Activated CD8-positive, alpha-beta memory T cell treated with anti-CD3 and anti-CD28 coated beads for 24 hours (primary cell): ENCODE results near the gene AHI1.
"Not testable (repeated sequence)": the region's sequence is repeated elsewhere in the genome, so short reads cannot be mapped to it uniquely, and the experiment has no call there.

Source experiments
- DNase-seq: peaks from one replicate; pipeline ENCODE4 v3.0.0-alpha.2; 2020

Gene AHI1

DNA sequence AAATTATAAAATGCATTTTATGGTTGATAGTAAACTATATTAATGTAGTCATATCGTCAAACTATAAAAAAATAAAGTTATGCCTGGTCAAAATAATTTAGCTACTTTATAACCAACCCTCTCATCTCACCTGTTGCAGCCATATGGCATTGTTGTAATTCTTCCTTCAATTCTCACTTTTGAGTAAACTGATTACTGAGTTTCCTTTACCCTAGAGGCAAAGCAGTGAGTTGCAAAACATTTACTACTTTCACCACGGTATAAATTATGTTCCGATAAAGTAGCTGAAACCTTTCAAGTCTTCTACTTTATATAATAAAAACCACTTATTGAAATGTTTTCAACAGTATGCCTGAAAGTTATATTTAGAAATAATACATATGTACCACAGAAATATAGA lies 113.8 kb downstream of the AHI1 start:
- DNase-seq = no peak

DNA sequence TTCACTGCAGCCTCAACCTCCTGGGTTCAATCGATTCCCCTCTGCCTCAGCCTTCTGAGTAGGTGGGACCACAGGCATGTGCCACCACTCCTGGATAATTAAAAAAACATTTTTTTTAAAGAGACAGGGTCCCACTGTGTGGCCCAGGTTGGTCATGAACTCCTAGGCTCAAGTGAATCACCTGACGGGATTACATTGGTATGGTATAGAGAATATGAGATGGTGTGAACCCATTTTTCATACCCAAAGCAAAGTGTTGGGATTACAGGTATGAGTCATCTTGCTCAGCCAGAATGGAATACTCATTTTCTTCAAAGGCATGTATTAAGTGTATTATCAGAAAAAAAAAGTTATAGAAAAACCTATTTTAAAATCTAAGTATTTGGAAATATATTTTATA lies 114.2 kb downstream of the AHI1 start:
- DNase-seq = no peak

DNA sequence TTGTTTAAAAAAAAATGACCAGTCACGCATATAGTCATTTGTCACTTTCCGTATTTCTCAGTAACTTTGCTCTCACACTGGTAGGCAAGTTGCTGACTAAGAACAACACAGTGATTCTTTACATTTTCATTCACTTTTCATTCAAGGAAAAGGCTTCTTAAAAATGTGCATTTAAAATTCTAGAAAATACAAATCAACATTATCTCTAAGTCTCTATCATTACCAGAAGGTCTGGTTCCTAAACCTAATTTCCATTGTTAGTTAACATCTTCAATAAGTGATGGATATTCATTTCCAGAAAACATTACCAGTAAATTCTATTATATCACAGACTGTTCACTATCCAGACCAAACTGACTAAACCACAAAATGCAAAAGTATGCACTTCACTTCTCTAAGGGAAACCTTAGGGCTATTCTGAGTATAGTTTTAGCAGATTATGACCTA lies 115.3 kb downstream of the AHI1 start:
- no peak for DNase-seq

DNA sequence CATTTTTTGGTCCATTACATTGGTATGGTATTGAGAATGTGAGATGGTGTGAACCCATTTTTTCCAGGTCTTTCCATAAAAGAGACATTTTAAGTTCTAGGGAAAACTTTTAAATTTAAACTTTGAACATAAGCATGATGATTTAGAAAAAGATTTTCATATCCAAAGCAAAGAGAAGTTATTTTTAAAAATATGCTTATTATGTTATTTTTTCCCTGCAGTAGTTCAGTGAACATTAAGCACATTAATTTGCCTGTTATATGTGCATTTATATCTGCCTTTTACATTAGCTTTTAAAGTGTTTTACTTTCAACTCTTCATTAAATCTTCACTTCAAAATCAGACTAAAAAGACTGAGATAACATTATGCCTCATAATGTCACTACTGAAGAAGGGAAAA lies 116.7 kb downstream of the AHI1 start:
- no peak for DNase-seq

DNA sequence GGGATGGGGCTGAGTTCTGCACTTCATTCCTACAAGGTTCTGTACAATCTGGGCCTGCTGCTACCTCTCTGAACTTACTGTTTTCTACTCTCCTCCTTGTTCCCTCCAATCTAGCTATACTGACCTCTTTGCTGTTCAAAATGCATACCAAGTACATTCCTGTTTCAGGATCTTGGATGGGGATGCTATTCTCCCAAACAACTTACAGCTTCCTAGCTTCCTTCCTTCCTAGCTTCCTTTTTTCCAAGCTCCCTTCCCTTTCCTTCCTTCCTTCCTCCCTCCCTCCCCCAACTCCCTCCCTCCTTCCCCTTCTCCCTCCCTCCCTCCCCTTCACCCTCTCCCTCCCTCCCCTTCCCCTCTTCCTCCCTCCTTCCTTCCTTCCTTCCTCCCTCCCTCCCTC lies 117.9 kb downstream of the AHI1 start:
- DNase-seq = no peak

DNA sequence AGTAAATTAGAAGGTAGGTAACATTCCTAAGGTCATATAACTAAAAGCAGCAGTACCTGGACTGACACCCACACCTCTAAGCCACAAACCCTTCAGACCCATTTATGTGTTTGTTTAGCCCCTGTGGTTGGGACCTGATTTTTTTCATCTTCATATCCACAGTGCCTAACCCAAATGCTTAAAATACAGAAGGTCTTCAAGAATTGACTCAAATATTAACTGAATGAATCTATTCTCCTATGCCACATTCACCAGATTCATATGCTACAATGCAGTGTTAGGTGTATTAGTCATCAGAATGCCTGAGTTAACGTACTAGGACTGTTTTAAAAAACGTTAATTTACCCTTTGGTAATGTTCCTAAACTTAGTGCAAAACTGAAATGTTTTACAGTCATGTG lies 124.8 kb downstream of the AHI1 start:
- DNase-seq = no peak

DNA sequence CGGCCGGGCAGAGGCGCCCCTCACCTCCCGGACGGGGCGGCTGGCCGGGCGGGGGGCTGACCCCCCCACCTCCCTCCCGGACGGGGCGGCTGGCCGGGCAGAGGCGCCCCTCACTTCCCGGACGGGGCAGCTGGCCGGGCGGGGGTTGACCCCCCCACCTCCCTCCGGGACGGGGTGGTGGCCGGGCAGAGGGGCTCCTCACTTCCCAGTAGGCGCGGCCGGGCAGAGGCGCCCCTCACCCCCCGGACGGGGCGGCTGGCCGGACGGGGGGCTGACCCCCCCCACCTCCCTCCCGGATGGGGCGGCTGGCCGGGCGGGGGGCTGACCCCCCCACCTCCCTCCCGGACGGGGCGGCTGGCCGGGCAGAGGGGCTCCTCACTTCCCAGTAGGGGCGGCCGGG lies 133.9 kb downstream of the AHI1 start:
- DNase-seq = not testable (repeated sequence)

DNA sequence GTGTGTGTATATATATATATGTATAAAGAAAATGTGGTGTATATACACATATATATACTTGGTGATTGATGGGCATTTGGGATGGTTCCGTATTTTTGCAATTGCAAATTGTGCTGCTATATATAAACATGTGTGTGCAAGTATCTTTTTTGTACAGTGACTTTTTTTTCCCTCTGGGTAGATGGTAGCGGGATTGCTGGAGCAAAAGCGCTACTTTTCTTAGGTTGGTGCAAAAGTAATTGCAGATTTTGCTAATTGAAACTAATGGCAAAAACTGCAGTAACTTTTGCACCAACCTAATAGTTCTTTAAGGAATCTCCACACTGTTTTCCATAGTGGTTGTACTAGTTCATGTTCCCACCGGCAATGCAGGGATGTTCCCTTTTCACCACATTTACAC lies 135.4 kb downstream of the AHI1 start:
- no peak for DNase-seq

DNA sequence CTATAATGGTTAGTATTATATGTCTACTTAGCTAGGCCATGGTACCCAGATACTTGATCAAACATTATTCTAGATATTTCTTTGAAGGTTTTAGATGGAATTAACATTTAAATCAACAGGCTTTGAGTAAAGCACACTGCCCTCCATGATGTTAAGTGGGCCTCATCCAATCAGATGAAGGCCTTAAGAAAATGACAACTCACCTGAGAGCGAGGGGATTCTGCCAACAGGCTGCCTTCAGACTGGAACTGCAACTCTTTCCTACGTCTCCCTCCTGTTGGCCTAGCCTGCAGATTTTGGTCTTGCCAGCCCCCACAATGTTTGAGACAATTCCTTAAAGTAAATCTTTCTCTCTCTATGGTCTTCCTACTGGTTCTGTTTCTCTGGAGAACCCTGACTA lies 137.3 kb downstream of the AHI1 start:
- no peak for DNase-seq

DNA sequence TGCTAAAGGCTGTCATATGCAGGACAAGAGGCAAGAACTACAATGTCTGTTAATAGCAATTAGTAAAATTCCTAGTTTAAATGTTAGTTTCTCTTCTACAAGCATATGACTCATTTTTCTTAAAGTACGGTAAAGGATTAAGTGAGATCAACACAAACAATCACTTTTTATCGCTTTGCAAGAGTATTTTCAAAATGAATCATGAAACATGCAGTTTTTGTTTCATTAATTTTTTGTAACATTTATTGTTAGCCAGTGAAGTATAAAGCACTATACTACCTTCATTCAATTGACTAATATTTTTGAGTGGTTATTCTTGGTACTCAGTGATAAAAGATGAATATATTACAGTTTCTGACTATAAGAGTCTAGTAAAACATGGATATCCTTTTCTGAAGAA lies 138.6 kb downstream of the AHI1 start:
- DNase-seq = no peak

DNA sequence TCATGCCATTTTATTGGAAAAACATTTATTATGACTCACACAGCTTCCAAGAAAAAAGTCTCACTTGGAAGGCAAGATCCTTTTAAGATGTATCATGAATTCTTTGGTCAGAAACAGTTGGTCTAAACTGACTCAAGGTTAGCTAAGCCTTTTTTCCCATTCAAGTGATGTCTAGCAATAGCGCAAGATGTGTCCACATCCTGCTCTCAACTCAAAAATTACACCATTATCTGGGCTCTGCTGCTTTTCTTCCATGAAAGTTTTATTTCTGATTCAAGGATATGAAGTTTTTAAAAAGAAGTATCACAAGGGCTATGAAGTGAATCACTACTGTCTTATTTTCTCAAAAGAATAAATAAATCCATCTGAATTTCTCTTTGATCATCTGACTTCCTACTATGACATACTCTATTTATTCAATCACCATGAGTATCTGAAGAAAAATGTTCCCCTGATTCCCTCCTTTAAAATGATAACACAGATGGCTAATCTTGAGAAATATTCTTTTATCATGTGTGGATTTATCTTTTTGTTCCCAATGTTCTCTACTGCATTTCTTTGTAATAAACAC lies 139.2 kb downstream of the AHI1 start:
- DNase-seq = no peak

DNA sequence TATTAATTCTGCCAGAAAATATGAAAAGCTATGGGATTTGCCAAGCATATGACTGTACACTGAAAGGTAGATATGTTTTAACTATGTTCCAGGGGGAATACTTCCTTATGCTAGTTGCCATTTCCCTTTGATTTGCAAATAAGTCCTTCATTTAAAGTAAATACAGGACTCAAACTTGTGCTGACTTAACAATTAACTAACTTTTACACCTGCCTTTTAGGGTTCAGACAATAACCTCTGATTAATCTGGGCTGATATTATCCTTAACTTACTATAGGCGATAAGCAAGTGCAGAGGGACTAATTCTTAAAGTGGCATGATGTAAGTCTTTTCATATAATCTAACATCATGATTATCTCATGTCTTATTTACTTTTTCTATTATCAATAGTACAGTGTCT lies 143.1 kb downstream of the AHI1 start:
- no peak for DNase-seq

DNA sequence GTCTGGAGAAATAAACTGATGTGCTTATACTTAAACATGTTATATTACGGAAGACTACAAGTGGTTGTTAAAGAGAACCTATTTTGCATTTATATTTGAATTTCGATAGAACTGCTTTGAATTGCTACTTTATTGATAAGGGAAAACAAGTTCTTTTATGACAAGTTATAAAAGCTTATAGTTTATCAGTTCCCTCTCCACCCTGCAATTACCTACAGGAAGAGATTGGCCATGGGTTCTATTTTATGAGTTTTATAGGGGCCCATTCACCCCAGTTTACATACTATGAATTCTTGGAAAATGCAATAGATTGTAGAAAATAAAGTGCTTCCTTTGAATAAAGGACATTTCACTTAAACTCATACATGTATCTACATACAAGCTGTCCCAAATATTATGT lies 144.4 kb downstream of the AHI1 start:
- DNase-seq = no peak

DNA sequence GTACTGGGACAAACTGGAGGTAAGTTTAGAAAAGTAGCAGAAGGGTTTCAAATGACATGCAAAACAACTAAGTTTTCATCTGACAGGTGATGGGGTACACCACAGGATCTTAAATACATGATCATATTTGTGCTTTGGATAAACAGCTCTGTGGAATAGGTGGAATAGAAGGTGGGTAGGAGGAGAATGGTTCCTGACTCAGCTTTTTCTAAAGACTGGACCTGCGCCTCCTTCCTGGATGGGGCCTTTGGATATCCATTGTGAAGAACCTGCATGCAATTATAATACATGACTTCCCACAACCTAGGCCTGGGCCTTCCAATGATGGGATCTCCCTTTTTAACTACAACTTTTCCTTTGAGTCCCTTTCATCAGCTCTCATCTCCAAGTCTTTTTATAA lies 145.9 kb downstream of the AHI1 start:
- DNase-seq = no peak

DNA sequence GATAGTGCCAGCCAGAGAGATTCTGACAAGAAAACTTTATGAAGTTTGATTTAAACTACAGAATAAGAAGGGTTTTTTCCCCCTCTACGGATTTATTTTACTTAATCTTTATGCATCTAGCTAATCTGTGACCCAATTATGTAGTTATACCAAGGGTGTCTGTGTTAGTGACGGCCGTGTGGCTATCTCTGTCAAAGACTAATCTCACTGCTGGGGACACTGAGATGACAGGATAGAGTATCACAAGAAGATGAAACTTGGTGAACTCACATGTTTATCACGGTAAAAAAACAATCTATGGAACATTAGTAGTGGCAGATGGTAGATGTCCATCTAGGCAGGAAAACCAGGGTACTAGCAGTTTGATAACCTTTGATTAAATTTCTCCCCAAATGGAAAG lies 149.7 kb downstream of the AHI1 start:
- DNase-seq = no peak

DNA sequence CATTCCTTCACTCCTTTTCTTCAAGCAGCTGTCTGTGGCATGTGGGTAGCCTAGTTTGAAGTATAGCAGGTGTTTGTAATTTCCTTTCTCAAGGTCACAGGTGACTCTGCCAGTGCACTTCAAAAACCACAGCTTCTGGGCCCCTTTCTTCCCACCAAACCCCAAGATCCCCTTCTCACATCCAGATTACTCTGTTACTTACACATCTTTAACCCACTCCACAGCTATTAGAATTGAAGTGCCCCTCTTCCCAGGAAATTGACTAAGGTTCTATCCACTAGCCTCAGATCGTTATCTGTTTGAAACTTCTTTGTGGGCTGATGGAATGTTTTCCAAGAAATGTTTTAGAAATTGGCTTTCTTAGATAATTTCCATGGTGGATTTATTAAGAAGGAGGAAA lies 150.8 kb downstream of the AHI1 start:
- no peak for DNase-seq

DNA sequence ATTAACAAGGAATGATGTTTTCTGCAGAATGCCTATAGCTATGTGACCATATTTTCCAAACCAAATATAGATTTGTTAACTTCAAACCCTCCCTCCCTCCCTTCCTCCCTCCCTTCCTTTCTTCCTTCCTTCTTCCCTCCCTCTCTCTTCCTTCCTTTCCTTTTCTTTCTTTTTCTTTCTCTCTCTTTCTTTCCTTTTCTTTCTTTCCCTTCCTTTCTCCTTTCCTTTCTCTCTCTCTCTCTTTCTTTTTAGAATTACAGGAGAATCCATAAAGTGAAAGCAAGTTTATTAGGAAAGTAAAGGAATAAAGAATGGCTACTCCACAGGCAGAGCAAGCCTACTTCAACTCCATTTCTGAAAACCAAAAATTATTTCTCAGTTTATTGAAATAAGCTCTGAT lies 153.0 kb downstream of the AHI1 start:
- DNase-seq = no peak

DNA sequence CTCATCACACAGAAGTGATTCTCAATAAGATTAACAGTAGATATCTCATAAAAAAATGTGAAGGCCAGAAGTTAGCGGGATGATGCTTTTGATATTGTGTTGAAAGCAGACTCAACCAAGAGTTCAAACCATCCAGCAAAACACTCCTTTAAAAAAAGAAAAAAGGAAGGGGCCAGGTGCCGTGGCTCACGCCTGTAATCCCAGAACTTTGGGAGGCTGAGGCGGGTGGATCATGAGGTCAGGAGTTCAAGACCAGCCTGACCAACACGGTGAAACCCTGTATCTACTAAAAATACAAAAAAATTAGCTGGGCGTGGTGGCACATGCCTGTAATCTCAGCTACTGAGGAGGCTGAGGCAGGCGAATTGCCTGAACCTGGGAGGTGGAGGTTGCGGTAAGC lies 157.6 kb downstream of the AHI1 start:
- DNase-seq = not testable (repeated sequence)

DNA sequence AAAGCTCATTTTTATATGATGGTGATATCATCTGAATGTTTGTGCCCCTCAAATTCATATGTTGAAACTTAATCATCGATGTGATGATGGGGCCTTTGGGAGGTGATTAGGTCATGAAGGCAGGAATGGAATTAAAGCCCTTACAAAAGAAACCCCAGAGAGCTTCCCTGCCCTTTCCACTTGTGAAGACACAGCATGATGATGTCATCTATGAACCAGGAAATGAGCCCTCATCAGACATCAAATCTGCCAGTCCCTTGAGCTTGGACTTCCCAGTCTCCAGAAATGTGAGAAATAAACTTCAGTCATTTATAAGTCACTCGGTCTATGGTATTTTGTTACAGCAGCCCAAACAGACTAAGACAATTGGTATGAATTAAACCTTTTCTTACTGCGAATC lies 163.4 kb downstream of the AHI1 start:
- no peak for DNase-seq

DNA sequence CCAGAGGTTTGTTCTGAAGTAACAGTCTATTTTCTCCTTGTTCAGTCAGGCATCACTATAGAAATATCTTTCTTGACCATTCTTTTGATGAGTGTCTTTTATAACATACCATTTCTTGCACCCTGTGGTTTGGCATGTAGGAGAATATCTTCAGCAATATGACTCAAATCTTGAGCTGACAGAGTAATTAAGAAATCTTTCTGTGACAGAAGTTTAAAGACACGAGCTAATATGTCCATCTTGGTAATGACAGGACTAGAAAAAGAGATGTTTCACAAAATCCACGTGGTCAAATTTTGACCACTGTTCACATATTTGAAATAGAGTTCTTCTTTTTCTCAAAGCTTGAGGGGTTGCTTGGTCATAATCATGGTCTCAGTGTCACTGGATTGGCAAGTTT lies 166.5 kb downstream of the AHI1 start:
- DNase-seq = no peak

DNA sequence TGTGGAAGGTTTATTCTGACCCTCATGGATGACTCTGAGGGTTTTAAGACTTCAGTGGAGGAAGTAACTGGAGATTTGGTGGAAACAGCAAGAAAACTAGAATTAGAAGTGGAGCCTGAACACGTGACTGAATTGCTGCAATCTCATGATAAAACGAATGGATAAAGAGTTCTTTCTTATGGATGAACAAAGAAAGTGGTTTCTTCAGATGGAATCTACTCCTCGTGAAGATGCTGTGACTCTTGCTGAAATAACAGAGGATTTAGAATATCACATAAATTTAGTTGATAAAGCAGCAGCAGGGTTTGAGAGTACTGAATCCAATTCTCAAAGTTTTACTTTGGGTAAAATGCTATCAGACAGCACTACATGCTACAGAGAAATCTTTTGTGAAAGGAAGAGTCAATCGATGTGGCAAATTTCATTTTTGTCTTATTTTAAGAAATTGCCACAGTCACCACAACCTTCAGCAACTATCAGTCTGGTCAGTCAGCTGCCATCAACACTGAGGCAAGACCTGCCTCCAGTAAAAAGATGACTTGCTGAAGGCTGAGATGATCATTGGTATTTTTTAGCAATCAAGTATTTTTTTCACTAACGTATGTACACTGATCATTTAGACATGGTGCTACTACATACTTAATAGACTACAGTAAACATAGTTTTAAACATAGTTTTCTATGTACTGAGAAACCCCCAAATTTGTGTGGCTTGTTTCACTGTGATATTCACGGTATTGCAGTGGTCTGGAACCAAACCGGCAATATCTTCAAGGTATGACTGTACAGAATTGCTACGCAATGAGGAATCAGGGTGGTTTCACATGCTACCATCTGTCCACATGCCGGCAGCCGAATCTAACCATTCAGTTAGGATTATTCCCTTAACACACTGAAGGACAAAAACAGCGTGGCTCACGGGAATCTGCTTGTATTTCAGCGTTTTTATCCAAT lies 167.4 kb downstream of the AHI1 start:
- DNase-seq = no peak

DNA sequence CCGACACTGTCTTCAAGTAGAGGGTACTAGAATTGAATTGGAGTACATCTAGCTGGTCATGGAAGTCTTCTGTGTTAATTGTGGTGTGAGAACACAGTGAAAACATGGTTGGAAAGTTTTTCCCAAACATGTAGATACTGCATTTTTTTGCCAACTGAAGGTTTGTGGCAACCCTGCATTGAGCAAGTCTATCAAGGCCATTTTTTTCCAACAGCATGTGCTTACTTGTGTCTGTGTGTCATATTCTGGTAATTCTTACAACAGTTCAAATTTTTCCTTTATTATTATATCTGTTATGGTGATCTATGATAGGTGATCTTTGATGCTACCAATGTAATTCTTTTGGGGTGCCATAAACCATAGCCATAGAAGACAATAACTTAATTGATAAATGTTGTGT lies 169.4 kb downstream of the AHI1 start:
- no peak for DNase-seq

DNA sequence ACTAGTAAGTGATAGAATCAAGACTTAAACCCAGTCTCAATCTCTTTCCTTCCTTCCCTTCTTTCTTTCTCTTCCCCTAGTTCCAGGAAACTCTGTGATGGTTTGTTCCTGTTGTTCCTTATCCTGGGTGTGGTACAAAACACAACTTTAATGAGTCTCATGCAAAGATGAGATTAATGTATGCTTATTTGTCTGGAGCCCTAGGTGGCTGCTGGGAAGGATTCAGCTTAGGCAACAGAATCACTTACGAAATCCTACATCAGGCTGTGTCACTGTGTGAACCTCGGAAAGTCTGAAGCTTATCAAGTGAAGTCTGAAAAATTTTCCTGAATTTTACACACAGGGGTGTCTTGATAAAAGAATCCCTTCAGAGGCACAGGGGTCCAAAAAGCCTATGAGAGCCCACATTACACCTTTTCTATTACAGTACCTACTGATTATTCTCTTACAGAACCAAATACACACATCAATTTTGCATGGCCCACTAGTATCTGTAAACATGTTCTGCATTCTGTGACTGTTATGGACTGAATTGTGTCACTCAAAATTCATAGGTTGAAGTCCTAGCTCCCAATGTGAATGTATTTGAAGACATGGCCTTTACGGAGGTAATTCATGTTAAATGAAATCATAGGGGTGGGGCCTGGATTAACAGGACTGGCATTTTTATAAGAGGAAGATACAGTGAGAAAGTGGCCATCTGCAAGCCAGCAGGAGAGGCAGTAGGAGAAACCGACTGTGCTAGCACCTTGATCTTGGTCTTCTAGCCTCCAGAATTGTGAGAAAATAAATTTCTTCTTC lies 171.7 kb downstream of the AHI1 start:
- no peak for DNase-seq

DNA sequence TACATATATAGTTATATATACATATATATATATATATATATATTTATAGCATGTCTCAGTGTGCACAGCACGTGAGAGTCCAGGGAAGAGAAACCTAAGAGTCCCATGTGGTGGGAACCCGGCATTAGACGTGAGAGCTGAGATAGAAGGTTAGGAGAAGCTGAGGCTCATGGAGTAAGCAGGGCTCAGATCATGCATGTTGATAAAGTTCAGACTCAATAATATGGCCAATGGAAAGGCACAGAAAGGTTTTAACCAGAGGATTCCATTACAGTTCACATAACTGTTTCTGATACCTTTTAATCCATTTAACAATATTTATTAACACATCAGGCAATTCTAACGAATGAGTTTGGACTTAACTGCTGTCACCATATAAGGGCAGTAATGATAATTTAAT lies 173.0 kb downstream of the AHI1 start:
- no peak for DNase-seq
